ENCODE measurements around the gene BUB1B.
"Not testable (repeated sequence)": the region's sequence is repeated elsewhere in the genome, so short reads cannot be mapped to it uniquely, and the experiment has no call there.

The BUB1B gene

DNA sequence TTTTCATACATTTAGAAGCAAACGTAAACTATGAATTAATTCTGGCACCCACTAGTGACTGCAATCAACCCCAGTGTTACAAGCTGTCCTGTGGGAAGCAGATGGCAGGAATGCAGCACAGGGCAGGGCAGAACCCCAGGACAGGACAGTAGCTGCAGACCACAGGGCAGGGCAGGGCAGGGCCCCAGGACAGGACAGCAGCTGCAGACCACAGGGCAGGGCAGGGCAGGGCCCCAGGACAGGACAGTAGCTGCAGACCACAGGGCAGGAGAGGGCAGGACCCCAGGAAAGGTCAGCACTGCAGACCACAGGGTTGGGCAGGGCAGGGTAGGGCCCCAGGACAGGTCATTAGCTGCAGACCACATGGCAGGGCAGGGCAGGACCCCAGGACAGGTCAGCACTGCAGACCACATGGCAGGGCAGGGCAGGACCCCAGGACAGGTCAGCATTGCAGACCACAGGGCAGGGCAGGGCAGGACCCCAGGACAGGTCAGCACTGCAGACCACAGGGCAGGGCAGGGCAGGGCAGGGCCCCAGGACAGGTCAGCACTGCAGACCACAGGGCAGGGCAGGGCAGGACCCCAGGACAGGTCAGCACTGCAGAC, 24.9 kb upstream of the BUB1B start:
- peak; percentile 59 for FAIRE-seq
- not testable (repeated sequence) for DNase-seq (ENCODE audit: low spot score)

- DNase-seq (ENCODE audit: low spot score) (no peak), FAIRE-seq (no peak)
Measured at GRCh38 chr15:40136470-40137302, 24.2 kb upstream of the BUB1B start.

- DNase-seq (ENCODE audit: low spot score) (no peak), FAIRE-seq (no peak)
Measured at GRCh38 chr15:40137303-40138200, 23.3 kb upstream of the BUB1B start.

DNA sequence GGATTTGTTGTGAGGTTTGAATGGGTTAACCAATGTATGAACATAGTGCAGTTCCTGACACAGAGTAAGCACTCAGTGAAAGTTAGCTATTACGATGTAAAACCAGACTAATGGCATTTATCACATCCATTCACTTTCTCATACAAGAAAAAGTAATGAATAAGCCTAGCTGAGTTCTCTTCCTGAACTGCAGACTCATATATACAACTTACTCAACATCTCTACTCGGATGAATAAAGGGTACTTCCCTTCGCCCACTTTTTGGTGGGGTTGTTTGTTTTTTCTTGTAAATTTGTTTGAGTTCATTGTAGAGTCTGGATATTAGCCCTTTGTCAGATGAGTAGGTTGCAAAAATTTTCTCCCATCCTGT, 22.7 kb upstream of the BUB1B start:
- DNase-seq (ENCODE audit: low spot score); FAIRE-seq: not testable (repeated sequence)

DNA sequence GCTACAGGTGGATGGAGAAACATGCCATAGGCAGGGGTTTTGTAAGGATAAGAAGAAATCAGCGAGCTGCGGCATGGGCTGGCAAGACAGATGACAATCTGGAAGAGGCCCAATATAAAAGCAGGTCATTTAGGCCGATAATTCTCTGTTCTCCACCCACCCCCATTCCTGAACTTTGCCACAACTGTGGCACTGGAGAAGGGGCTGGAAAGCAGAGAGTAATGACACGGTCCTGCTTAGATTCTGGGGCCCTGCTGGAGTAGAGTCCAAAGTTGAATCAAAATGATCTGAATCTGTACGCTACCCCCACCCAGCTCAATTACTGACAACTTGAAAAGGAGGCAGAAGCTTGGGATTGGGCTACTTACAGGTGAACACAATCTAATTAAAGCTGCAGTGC, 18.4 kb upstream of the BUB1B start:
- no peak for FAIRE-seq
- no peak for DNase-seq (ENCODE audit: low spot score)

DNA sequence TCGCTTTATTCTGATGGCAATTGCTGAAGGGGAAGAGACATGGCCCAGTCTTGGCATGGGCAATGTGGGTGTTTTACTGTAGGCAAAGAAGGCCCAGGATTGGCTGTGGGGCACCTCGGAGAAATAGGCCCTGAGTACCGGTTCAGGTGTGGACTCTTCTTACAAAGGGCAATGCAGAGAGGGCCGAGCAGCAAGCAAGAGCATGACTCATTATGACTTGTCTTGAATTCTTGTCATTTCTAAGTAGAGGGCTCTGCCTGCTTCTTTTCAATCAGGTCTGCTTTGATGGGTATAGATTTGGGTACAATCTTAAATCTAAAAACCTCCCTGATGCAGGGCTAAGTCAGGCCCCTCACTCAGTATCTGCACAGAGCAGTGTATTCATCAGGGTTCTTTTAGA, 14.8 kb upstream of the BUB1B start:
- no peak for FAIRE-seq
- DNase-seq (ENCODE audit: low spot score) = peak; percentile 68

GRCh38 chr15:40149339-40149738, 11.5 kb upstream of the BUB1B start:
- FAIRE-seq (no peak), DNase-seq (ENCODE audit: low spot score) (no peak)

DNA sequence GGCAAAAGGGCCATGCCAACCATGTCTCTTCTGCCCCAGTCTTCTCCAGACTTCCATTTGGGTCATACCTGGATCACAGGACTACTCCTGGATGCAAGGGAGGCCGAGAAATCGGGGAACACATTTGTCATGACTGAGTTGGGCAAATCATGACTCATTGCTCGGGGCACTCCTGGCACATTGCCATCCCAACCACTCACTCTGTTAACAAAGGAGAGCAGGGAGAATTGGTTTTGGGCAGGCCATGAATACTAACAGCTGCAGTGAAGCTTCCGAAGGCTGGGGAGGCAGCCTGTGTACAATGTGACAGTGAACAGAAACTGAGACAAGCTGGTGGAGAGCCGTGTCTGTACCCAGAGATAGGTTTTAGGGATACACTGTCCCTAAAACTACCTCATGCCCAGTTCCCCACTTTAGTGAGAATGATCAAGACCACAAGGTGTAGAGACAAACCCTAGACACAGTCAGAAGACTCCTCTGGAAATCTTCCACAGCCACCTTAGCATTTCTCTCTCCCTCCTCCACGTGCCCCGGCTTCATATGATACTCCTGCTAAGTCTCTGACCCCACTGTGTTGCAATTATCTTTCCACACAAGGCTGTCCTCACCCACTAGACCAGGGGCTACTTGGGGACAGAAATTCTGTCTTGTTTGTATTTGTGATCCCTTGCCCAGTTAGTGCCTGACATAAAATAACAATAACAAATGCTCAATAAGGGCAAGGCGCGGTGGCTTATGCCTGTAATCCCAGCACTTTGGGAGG, 10.5 kb upstream of the BUB1B start:
- peak; percentile 81 for FAIRE-seq
- DNase-seq (ENCODE audit: low spot score) = peak; percentile 87

DNA sequence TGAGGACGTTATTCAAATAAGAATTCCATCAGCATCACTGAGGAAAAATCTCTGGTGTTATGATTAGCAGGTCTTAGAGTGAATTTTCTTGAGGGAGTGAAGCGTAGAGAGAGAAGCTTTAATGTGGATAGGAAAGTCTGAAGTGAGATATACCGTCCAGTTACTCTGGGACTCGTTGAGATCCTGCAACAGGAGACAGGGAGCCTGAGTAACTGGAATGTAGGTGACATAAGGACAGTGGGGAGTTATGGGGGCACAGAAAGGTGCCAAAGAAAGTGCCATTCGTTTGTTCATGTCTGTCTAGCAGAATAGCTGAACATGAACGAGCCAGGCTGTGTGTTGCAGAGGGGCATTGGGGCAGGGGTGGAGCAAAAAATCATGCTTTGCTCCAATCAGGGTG, 9.4 kb upstream of the BUB1B start:
- FAIRE-seq = no peak
- no peak for DNase-seq (ENCODE audit: low spot score)

DNA sequence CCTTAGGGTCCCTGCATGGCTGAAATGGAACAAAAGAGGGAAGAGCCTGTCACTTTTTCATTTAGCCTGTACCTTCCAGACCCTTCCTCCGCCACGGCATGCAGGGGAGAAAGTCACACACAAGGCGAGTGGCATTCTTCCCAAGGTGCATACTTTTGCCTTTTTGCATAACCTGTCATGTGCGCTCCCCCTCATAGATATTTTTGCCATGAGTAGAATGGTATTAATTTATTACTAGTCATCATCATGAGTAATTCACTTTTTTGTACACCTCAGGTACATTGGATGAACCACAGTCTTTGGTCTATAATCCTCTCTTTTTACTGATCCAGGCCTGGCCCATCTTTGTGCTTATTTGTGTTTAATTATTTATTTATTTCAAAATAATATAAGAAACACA, 8.9 kb upstream of the BUB1B start:
- DNase-seq (ENCODE audit: low spot score) (no peak), FAIRE-seq (no peak)

DNA sequence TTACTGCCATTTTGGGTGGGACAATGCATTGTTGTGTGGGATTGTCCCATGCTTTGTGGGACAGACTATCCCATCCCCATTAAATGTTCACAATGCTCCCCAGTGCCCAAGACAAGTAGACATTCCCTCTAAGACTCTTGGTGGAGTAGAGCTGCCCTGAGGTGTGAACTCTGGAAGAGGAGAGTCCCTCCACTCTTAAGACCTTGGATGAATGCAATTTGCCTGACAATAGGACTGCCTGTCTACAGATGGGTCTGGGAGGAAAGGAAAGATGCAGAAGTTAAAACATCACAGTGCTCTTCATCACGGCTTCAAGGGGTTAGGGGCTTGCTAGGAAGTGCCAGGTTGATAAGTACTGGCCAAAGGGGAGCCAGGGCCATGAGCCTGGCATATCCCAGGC, 6.0 kb upstream of the BUB1B start:
- FAIRE-seq; DNase-seq (ENCODE audit: low spot score): not testable (repeated sequence)

DNA sequence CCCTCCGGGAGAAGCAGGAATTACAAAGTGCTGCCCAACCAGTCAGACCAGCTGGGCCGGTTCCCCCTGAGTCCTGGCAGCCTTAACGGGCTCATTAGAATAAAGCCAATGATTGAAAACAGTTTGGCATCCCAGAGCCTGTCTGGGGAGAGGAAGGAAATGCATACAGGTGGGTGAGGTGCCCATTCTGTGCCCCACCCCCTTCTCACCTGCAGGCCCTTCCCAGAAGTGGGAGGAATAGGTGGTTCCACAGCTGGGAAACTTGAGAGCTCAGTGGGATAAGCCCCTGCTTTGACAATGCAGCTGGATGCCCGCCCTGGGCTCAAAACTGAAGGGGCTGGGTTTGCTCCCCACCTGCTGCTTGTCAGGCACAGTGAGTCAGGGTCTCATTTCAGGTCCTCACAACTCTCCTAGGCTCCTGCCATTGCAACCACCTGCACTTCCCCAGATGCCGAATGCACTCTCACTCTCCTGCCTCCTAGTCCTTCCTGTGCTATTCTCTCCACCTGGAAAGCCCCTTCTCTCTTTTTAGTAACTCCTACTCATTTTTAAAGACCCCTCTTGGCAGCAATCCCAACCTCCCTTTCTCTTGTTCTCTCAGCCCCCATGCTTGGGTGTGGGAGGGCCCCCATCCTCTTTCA, 5.5 kb upstream of the BUB1B start:
- no peak for FAIRE-seq
- DNase-seq (ENCODE audit: low spot score) = no peak

GRCh38 chr15:40157778-40158447, 3.0 kb upstream of the BUB1B start:
- FAIRE-seq = no peak
- DNase-seq (ENCODE audit: low spot score) = no peak

- DNase-seq (ENCODE audit: low spot score) = no peak
- no peak for FAIRE-seq
Measured at GRCh38 chr15:40160021-40160420, 848 bp upstream of the BUB1B start.

- no peak for FAIRE-seq
- no peak for DNase-seq (ENCODE audit: low spot score)
Measured at GRCh38 chr15:40161693-40162391, 973 bp downstream of the BUB1B start.

DNA sequence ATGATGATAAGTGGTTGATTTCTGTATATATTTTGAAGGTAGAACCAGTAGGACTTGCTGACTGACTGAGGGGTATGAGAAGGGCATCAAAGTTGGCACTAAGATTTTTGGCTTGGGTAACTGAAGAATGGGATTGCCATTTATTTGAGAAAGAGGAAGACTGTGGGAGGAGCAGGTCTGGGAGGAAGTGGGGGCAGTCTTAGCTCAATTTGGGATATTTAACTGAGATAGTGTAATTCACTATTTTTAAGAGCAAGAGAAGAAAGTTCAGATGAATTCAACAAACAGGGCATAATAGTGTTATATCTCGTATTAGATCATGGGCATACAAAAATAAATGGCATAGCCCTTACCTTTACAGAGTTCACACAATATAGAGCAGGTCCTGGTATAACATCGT, 1.7 kb downstream of the BUB1B start:
- FAIRE-seq = no peak
- no peak for DNase-seq (ENCODE audit: low spot score)

GRCh38 chr15:40163657-40164416, 3.0 kb downstream of the BUB1B start:
- FAIRE-seq (no peak), DNase-seq (ENCODE audit: low spot score) (no peak)

GRCh38 chr15:40167374-40167773, 6.5 kb downstream of the BUB1B start:
- FAIRE-seq; DNase-seq (ENCODE audit: low spot score): not testable (repeated sequence)

- FAIRE-seq = no peak
- DNase-seq (ENCODE audit: low spot score) = no peak
Measured at GRCh38 chr15:40175160-40175559, 14.3 kb downstream of the BUB1B start.
